GM12878 (cell line): ENCODE measurements around the gene PSME3IP1. TPM values are rescaled to one million over a fixed set of nuclear protein-coding genes. Genes with fewer than 3 reads are reported as not detected.
A peak's percentile ranks its signal among the peaks of the same experiment; 100 is the strongest.

Source experiments
- ATAC-seq: fragments of 200-7000 bp; cut with Tn5 transposase; 3 replicates; pipeline ENCODE4 v1.9.1; 2020; ENCODE audit warnings: mild to moderate bottlenecking, moderate library complexity
- BruUV-seq: library from RNA; stranded (reverse); fragments of 400-500 nt; replicated peaks from 2 replicates; lab custom pipeline; 2021; lab: Mats Ljungman, UMichigan
- CTCF ChIA-PET: fragments of 300-600 bp; sonication (Branson Sonifier 250); formaldehyde crosslinking; extraction: SDS; loops from one replicate; lab custom pipeline; 2021; ENCODE audit warnings: inconsistent platforms; lab: Yijun Ruan, JAX
- POLR2A ChIA-PET: fragments of 350-600 bp; formaldehyde crosslinking; extraction: SDS; loops from one replicate; lab custom pipeline; 2021; ENCODE audit warnings: inconsistent platforms; lab: Charles Lee
- RAD21 ChIA-PET: fragments of 300-600 bp; sonication (Branson Sonifier 250); formaldehyde crosslinking; loops from one replicate; lab custom pipeline; 2023; ENCODE audit warnings: antibody characterized with exemption; ENCODE audit not compliant: unreplicated experiment; lab: Charles Lee
- SMC1A ChIA-PET: fragments of 300-600 bp; sonication (Branson Sonifier 250); formaldehyde crosslinking; loops from one replicate; lab custom pipeline; 2023; ENCODE audit not compliant: unreplicated experiment, uncharacterized antibody; lab: Charles Lee
- DNase-seq: peaks from one replicate; pipeline ENCODE4 v3.0.0-alpha.2; 2011; ENCODE audit warnings: low read depth, low spot score
- FAIRE-seq: peaks from 3 replicates; lab custom pipeline; 2011; peaks lifted over from hg19 to GRCh38; lab: Jason Lieb, UNC
- H2AFZ ChIP-seq: 2 replicates; pipeline ENCODE4 v1.6.0; 2011; ENCODE audit warnings: low read depth, low read length, control low read depth; ENCODE audit not compliant: control insufficient read depth
- H3K27ac ChIP-seq: 2 replicates; pipeline ENCODE4 v1.5.1; 2011; ENCODE audit warnings: control low read depth; ENCODE audit not compliant: control insufficient read depth, insufficient read depth
- H3K27me3 ChIP-seq, 2 experiments: replicated peaks in 1 of 2; 2 replicates each; pipeline versions ENCODE4 v1.6.0 to v1.6.1; 2011; ENCODE audit warnings: low read length in 1 of 2; ENCODE audit not compliant: control insufficient read depth in 2 of 2, insufficient read depth in 2 of 2
- H3K36me3 ChIP-seq, 2 experiments: 2 replicates each; pipeline ENCODE4 v1.5.1; 2011; ENCODE audit warnings: low read length in 1 of 2; ENCODE audit not compliant: control insufficient read depth in 2 of 2, insufficient read depth in 2 of 2
- H3K4me1 ChIP-seq: 2 replicates; pipeline ENCODE4 v1.6.1; 2011; ENCODE audit warnings: mild to moderate bottlenecking, low read length, moderate library complexity, mixed read lengths; ENCODE audit not compliant: control insufficient read depth, insufficient read depth
- H3K4me2 ChIP-seq: 2 replicates; pipeline ENCODE4 v1.6.0; 2011; ENCODE audit warnings: control low read depth; ENCODE audit not compliant: control insufficient read depth, insufficient read depth
- H3K4me3 ChIP-seq: fragments of 200-600 bp; sonication (generic); 2 replicates; pipeline ENCODE4 v1.5.1; 2016
- H3K79me2 ChIP-seq: 2 replicates; pipeline ENCODE4 v1.6.0; 2011; ENCODE audit warnings: low read length; ENCODE audit not compliant: control insufficient read depth, insufficient read depth
- H3K9ac ChIP-seq: 2 replicates; pipeline ENCODE4 v1.8.0; 2011; ENCODE audit warnings: low read length, control low read depth, mixed read lengths; ENCODE audit not compliant: control insufficient read depth, insufficient read depth
- H3K9me3 ChIP-seq: replicated peaks from 3 replicates; pipeline ENCODE4 v1.5.1; 2011; ENCODE audit warnings: mild to moderate bottlenecking, low read length; ENCODE audit not compliant: control insufficient read depth, insufficient read depth
- H4K20me1 ChIP-seq: 2 replicates; pipeline ENCODE4 v1.6.0; 2011; ENCODE audit not compliant: control insufficient read depth, insufficient read depth
- ATF2 ChIP-seq: IDR thresholded peaks from 2 replicates; pipeline ENCODE4 v1.6.1; 2012; ENCODE audit warnings: low read length, inconsistent platforms
- BCL11A ChIP-seq: IDR thresholded peaks from 2 replicates; pipeline ENCODE4 v1.6.1; 2011; ENCODE audit warnings: low read depth, low read length
- BCL3 ChIP-seq: IDR thresholded peaks from 2 replicates; pipeline ENCODE4 v1.6.1; 2011; ENCODE audit warnings: borderline replicate concordance, low read depth, mild to moderate bottlenecking, moderate library complexity, low read length; ENCODE audit not compliant: insufficient read depth, poor library complexity, severe bottlenecking
- CREB1 ChIP-seq: IDR thresholded peaks from 2 replicates; pipeline ENCODE4 v1.6.1; 2012; ENCODE audit warnings: low read depth, mild to moderate bottlenecking, inconsistent platforms
- E2F8 ChIP-seq: fragments of 450-650 bp; IDR thresholded peaks from 2 replicates; pipeline ENCODE4 v1.6.1; 2018; ENCODE audit warnings: mild to moderate bottlenecking, low read depth, moderate library complexity; ENCODE audit not compliant: partially characterized antibody
- EGR1 ChIP-seq, 2 experiments: IDR thresholded peaks; 1 replicate in 1 of 2; 2 replicates in 1 of 2; pipeline ENCODE4 v1.6.1; 2011 to 2012; ENCODE audit warnings: low read depth in 2 of 2, low read length in 2 of 2, borderline replicate concordance in 1 of 2, mild to moderate bottlenecking in 1 of 2, moderate library complexity in 1 of 2
- GABPA ChIP-seq: IDR thresholded peaks from 2 replicates; pipeline ENCODE4 v1.6.1; 2014; ENCODE audit warnings: antibody characterized with exemption, low read depth, mild to moderate bottlenecking, inconsistent platforms
- HCFC1 ChIP-seq: fragments of 150-350 bp; IDR thresholded peaks from 2 replicates; pipeline ENCODE4 v1.6.1; 2014; ENCODE audit warnings: low read length
- IKZF2 ChIP-seq, 2 experiments: fragments of 450-650 bp; IDR thresholded peaks; 2 replicates each; pipeline ENCODE4 v1.6.1; 2017; ENCODE audit warnings: mild to moderate bottlenecking in 2 of 2, moderate library complexity in 2 of 2
- LARP7 ChIP-seq: fragments of 450-650 bp; IDR thresholded peaks from 2 replicates; pipeline ENCODE4 v1.6.1; 2017; ENCODE audit warnings: mild to moderate bottlenecking
- MEF2B ChIP-seq: fragments of 450-650 bp; IDR thresholded peaks from 2 replicates; pipeline ENCODE4 v1.6.1; 2018; ENCODE audit warnings: mild to moderate bottlenecking, moderate library complexity; ENCODE audit not compliant: partially characterized antibody, poor library complexity, severe bottlenecking
- NFIC ChIP-seq: IDR thresholded peaks from 2 replicates; pipeline ENCODE4 v1.6.1; 2012; ENCODE audit warnings: low read depth, mild to moderate bottlenecking, inconsistent platforms, low read length, moderate library complexity
- PAX5 ChIP-seq: IDR thresholded peaks from 2 replicates; pipeline ENCODE4 v1.6.1; 2011; ENCODE audit warnings: low read depth, low read length, borderline replicate concordance
- WGBS: methylation state at CpG from one replicate; pipeline ENCODE4 v1.1.6; 2016; ENCODE audit warnings: low lambda C conversion rate; ENCODE audit not compliant: insufficient replicate concordance, insufficient coverage; ENCODE audit errors: missing lambda C conversion rate; 5-methylcytosine and 5-hydroxymethylcytosine counted together
- in situ Hi-C: fragments of 300-500 bp; cut with MboI; formaldehyde crosslinking; loops from 9 replicates; pipeline ENCODE4 v1.14.3; 2018; ENCODE audit warnings: mixed read lengths
- intact Hi-C: fragments of 100-400 bp; cut with micrococcal nuclease; formaldehyde crosslinking; loops from one replicate; pipeline ENCODE4 v1.14.2; 2022; ENCODE audit not compliant: unreplicated experiment
- polyA plus RNA-seq, 11 experiments: library from polyadenylated mRNA; depleted of rRNA in 4 of 11; unstranded in 6 of 11; stranded (reverse) in 5 of 11; fragments of >200 nt; fragmentation: Nextera tagmentation in 4 of 11; fragmentation: Illumina TruSeq in 1 of 11; extraction: Ambion mirVana in 4 of 11; extraction: Trizol in 1 of 11; gene quantifications; 1 replicate in 1 of 11; 2 replicates in 10 of 11; pipeline versions ENCODE4 v1.2.1 to v1.2.3, GENCODE V29; 2011 to 2016; ENCODE audit warnings: inconsistent platforms in 2 of 11, missing spikeins in 2 of 11, low read depth in 1 of 11
- total RNA-seq, 4 experiments: library from RNA; depleted of rRNA in 3 of 4; stranded (reverse); fragments of >200 nt in 3 of 4; fragmentation: Illumina TruSeq in 1 of 4; extraction: Trizol in 1 of 4; gene quantifications; 2 replicates each; pipeline versions ENCODE4 v1.2.1 to v1.2.3, GENCODE V29; 2013 to 2021
- TF ChIP-seq, protein P1 (sequence below): fragments of 450-650 bp; IDR thresholded peaks from 2 replicates; pipeline ENCODE4 v1.6.1; 2014; ENCODE audit warnings: mild to moderate bottlenecking

Gene PSME3IP1
- total and polyA plus RNA-seq, 10 of the 15 experiments (the other 5 are each of a cell fraction or from before 2014, with no cell fraction given), result 67.9 to 174 (median 111) TPM

DNA sequence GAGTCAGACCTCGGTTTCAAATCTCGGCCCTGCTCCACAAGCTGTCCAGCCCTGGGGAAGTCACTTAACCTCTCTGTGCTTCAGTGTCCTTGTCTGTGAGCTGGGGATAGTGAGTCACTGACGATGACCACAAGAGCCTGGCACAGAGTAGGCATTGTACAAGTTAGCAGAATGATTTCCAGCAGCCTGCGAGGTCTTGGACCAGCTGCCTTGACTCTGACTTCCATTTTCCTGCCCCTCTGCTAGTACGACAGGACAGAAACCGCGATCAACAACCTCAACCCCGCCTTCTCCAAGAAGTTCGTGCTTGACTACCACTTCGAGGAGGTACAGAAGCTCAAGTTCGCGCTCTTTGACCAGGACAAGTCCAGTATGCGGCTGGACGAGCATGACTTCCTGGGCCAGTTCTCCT, 72.8 kb downstream of the PSME3IP1 start:
- Histone ChIP-seq H2AFZ (peak overlapping the region; percentile 24; the same call in 1 of the 2 replicates), H3K27ac (peak overlapping the region; percentile 28; the same call in 1 of the 2 replicates), H3K79me2 (no peaks in the 10 kb centered on the region), H3K36me3 (no peaks in the 10 kb centered on the region), H3K27me3 (no peaks in the 10 kb centered on the region), H4K20me1 (no peaks in the 10 kb centered on the region), H3K9ac (no peak overlapping the region), H3K4me1 (peaks cover 17% of the 10 kb centered on the region)
- POLR2A ChIA-PET, result interaction anchor here (0.7 to 1.2 kb wide), 3 partner anchors 14 to 68 kb away, joined by 3 read pairs; no protein-coding TSS in a partner anchor
- intact Hi-C loops, result no loop called here
- 67% methylated on average over 14 of the region's 14 CpGs for WGBS
- no TSS peak for BruUV-seq
- RAD21 ChIA-PET, result interaction anchor here (1.7 kb wide), 1 partner anchor 20 kb away, joined by 8 read pairs; the partner anchor contains the start of gene CPNE2
- TF ChIP-seq NFIC, result peak; percentile 2; the same call in 1 of the 2 replicates
- TF ChIP-seq E2F8, result no peak
- TF ChIP-seq BCL11A, result no peak
- TF ChIP-seq MEF2B, result no peak
- no peak for TF ChIP-seq CREB1
- TF ChIP-seq PAX5, result peak; percentile 26; the same call in 1 of the 2 replicates
- no peak for TF ChIP-seq ATF2
- TF ChIP-seq GABPA, result no peak
- no peak for TF ChIP-seq LARP7
- no peak for TF ChIP-seq HCFC1
- TF ChIP-seq, protein P1, sequence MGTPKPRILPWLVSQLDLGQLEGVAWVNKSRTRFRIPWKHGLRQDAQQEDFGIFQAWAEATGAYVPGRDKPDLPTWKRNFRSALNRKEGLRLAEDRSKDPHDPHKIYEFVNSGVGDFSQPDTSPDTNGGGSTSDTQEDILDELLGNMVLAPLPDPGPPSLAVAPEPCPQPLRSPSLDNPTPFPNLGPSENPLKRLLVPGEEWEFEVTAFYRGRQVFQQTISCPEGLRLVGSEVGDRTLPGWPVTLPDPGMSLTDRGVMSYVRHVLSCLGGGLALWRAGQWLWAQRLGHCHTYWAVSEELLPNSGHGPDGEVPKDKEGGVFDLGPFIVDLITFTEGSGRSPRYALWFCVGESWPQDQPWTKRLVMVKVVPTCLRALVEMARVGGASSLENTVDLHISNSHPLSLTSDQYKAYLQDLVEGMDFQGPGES, result no peak
- no peak for TF ChIP-seq IKZF2 (IDR thresholded peaks at IDR 0.05)
- TF ChIP-seq BCL3, result no peak
- TF ChIP-seq EGR1 (IDR thresholded peaks at IDR 0.05; ENCODE audit: borderline replicate concordance in 1 of 2, low read depth in 2 of 2, low read length in 2 of 2), result no peak
- TF ChIP-seq, all 136 proteins: peak for 2
- no peak for DNase-seq
- SMC1A ChIA-PET, result interaction anchor here (2.3 kb wide), 1 partner anchor 14 kb away, joined by 10 read pairs; no protein-coding TSS in a partner anchor
- peak; percentile 86 for FAIRE-seq
- no peaks in the 10 kb centered on the region for H3K9me3 ChIP-seq
- H3K4me2 ChIP-seq, result peak overlapping the region; percentile 40
- CTCF ChIA-PET, result interaction anchor here (0.6 to 3.2 kb wide), 9 partner anchors 10 to 627 kb away, joined by 3 to 15 read pairs (median 3); partner anchors contain the start of gene PSME3IP1
- in situ Hi-C loops, result no loop called here
- ATAC-seq, result peak; percentile 34; the same call in 2 of the 3 replicates
- no peak overlapping the region for H3K4me3 ChIP-seq
